Ascending aorta (tissue), 2 donors: ENCODE data around the gene BEST1. TPM values are rescaled to one million over a fixed set of nuclear protein-coding genes. Genes with fewer than 3 reads are reported as not detected.

Source experiments
- DNase-seq, 2 donors: peaks; one replicate each; pipeline ENCODE4 v3.0.0-alpha.2; 2019; ENCODE audit warnings: low spot score in 2 of 2
- H3K27ac ChIP-seq, 2 donors: fragments of 200-600 bp; sonication (generic); one replicate each; pipeline ENCODE4 v1.5.1; 2016 to 2017; ENCODE audit warnings: mild to moderate bottlenecking in 1 of 2
- H3K27me3 ChIP-seq: fragments of 200-600 bp; sonication (generic); one replicate; pipeline ENCODE4 v1.5.1; 2017
- H3K36me3 ChIP-seq, 2 donors: fragments of 200-600 bp; sonication (generic); one replicate each; pipeline ENCODE4 v1.5.1; 2016
- H3K4me1 ChIP-seq, 2 donors: fragments of 200-600 bp; sonication (generic); one replicate each; pipeline ENCODE4 v1.5.1; 2016 to 2017; ENCODE audit warnings: mild to moderate bottlenecking in 1 of 2
- H3K4me3 ChIP-seq, 2 donors: fragments of 200-600 bp; sonication (generic); one replicate each; pipeline ENCODE4 v1.5.1; 2016 to 2017; ENCODE audit warnings: mild to moderate bottlenecking in 1 of 2
- H3K9me3 ChIP-seq, 2 donors: fragments of 200-600 bp; sonication (generic); one replicate each; pipeline ENCODE4 v1.5.1; 2016
- intact Hi-C: fragments of 100-400 bp; cut with DNase I; formaldehyde crosslinking; loops from one replicate; pipeline ENCODE4 v1.15.1; 2023
- total RNA-seq: library from RNA; depleted of rRNA; stranded (reverse); fragments of >200 nt; gene quantifications from one replicate; pipeline ENCODE4 v1.1.0, GENCODE V29; 2016
- TF ChIP-seq, protein P1 (sequence below), 3 experiments: fragments of 200-600 bp in 2 of 3; fragments of 450-650 bp in 1 of 3; sonication (generic) in 2 of 3; IDR thresholded peaks; one replicate each; pipeline ENCODE4 v1.5.1; 2016 to 2019; ENCODE audit warnings: antibody characterized with exemption in 3 of 3, mild to moderate bottlenecking in 1 of 3, moderate library complexity in 1 of 3

The BEST1 gene
- total RNA-seq, 1 donor from 2014 or later: 30.9 TPM

DNA sequence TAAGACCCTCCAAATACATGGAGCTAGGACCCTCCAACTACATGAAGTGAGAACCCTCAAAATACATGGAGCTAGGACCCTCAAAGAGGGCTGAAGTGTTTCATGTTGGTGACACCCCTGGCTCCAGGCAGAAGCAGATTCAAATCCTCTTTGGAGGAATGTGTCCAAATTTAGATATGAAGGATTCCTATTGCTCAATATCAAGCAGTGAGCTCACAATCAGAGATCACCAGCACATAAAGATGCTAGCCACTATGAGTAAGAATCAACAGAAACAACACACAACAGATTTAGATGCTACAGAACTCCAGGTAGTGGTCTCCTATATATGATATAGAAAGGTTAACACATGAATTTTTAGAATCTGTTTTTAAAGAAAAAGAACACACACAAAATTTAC is 21.5 kb upstream of the BEST1 start:
- no peaks in the 10 kb centered on the region for H3K9me3 ChIP-seq
- no peak overlapping the region for H3K4me3 ChIP-seq
- H3K36me3 ChIP-seq: no peaks in the 10 kb centered on the region
- H3K27me3 ChIP-seq: no peaks in the 10 kb centered on the region
- no peak for DNase-seq
- TF ChIP-seq, protein P1, sequence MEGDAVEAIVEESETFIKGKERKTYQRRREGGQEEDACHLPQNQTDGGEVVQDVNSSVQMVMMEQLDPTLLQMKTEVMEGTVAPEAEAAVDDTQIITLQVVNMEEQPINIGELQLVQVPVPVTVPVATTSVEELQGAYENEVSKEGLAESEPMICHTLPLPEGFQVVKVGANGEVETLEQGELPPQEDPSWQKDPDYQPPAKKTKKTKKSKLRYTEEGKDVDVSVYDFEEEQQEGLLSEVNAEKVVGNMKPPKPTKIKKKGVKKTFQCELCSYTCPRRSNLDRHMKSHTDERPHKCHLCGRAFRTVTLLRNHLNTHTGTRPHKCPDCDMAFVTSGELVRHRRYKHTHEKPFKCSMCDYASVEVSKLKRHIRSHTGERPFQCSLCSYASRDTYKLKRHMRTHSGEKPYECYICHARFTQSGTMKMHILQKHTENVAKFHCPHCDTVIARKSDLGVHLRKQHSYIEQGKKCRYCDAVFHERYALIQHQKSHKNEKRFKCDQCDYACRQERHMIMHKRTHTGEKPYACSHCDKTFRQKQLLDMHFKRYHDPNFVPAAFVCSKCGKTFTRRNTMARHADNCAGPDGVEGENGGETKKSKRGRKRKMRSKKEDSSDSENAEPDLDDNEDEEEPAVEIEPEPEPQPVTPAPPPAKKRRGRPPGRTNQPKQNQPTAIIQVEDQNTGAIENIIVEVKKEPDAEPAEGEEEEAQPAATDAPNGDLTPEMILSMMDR (IDR thresholded peaks at IDR 0.05): no peak
- no peak overlapping the region for H3K27ac ChIP-seq
- H3K4me1 ChIP-seq: no peaks in the 10 kb centered on the region
- intact Hi-C loops: no loop called here

DNA sequence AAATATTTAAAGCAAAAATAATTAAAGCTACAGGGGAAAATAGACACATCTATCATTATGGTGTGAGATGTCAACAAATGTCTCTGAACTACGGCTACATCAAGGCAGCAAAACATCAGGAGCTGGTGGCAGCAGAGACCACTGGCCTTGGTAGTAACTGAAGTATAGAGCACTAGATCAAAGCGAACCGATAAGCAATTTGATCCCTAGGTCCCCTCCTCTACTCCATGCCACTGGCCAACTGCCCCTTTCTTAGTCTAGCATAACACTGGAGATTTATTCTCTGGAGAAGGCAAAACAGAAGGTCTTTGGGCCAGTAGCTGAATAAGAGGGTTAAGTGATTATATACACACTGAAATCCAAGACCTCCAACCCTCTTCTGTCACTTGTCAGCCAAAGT is 19.2 kb upstream of the BEST1 start:
- Histone ChIP-seq H3K36me3 (no peaks in the 10 kb centered on the region), H3K27ac (no peak overlapping the region), H3K4me3 (no peak overlapping the region), H3K4me1 (no peaks in the 10 kb centered on the region), H3K9me3 (no peaks in the 10 kb centered on the region), H3K27me3 (no peaks in the 10 kb centered on the region)
- TF ChIP-seq, protein P1 (IDR thresholded peaks at IDR 0.05): no peak
- intact Hi-C loops: no loop called here
- no peak for DNase-seq

DNA sequence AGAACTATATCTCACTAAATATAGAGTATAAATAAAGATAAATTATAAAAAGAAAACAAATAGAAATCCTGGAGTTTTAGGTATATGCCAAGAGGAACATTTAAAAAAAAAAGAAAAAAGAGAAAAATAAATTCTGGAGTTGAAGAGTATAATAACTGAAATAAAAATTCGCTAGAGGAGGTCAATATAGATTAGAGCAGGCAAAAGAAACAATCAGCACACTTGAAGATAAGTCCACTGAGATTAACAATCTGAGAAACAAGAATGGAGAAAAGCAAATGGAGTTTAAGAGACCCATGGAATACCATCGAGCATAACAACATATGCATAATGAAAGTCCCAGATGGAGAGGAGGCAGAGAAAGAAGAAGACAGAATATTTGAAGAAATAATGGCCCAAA is 14.3 kb upstream of the BEST1 start:
- no peak overlapping the region for H3K27ac ChIP-seq
- H3K4me1 ChIP-seq: no peaks in the 10 kb centered on the region
- intact Hi-C loops: no loop called here

DNA sequence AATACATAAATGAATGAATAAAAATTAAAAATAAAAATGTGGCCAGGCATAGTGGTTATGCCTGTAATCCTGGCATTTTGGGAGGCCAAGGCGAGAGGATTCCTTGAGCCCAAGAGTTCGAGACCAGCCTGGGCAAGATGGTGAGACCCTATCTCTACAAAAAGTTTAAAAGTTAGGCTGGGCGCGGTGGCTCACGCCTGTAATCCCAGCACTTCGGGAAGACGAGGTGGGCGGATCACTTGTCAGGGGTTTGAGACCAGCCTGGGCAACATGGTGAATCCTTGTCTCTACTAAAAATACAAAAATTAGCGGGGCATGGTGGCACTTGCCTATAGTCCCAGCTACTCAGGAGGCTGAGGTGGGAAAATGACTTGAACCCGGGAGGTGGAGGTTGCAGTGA is 9.7 kb upstream of the BEST1 start:
- peak in 1 of 2 donors; percentile 31 for DNase-seq
- no peaks in the 10 kb centered on the region for H3K36me3 ChIP-seq
- H3K9me3 ChIP-seq: peaks cover 0 to 8% of the 10 kb centered on the region in 2 donors
- intact Hi-C loops: no loop called here
- TF ChIP-seq, protein P1 (IDR thresholded peaks at IDR 0.05): no peak
- H3K4me3 ChIP-seq: no peak overlapping the region
- no peaks in the 10 kb centered on the region for H3K27me3 ChIP-seq
- H3K27ac ChIP-seq: no peak overlapping the region
- H3K4me1 ChIP-seq: no peaks in the 10 kb centered on the region

More for the DNA sequence above, 14.3 kb upstream of the BEST1 start:
- peaks cover 0 to 8% of the 10 kb centered on the region in 2 donors for H3K9me3 ChIP-seq
- TF ChIP-seq, protein P1 (IDR thresholded peaks at IDR 0.05): no peak
- H3K4me3 ChIP-seq: no peak overlapping the region
- no peaks in the 10 kb centered on the region for H3K36me3 ChIP-seq
- no peaks in the 10 kb centered on the region for H3K27me3 ChIP-seq
- no peak for DNase-seq

DNA sequence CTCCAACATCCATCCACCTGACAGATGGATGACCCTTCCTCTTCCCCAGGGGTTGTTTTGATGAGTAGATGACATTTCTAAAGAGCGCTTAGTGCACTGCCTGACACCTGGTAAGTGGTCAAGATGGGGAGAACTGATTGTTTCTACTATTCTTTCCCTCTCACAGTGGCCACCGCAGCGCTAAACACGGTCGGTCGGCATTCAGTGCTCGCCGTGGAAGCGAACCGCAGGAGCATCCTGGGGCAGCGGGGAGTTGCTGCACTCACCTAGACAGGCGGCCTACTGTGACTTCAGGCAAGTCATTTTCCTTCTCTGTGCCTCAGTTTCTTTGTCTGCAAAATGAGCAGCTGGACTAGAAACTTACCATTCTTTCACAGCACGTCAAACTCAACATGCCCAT is 5.0 kb upstream of the BEST1 start:
- H3K36me3 ChIP-seq: no peaks in the 10 kb centered on the region
- H3K27ac ChIP-seq: no peak overlapping the region
- intact Hi-C loops: no loop called here
- no peak overlapping the region for H3K4me3 ChIP-seq
- peaks cover 3 to 11% of the 10 kb centered on the region in 2 donors for H3K4me1 ChIP-seq
- H3K9me3 ChIP-seq: no peaks in the 10 kb centered on the region
- peak in 1 of 2 donors; percentile 52 for DNase-seq
- no peaks in the 10 kb centered on the region for H3K27me3 ChIP-seq
- TF ChIP-seq, protein P1 (IDR thresholded peaks at IDR 0.05): no peak

DNA sequence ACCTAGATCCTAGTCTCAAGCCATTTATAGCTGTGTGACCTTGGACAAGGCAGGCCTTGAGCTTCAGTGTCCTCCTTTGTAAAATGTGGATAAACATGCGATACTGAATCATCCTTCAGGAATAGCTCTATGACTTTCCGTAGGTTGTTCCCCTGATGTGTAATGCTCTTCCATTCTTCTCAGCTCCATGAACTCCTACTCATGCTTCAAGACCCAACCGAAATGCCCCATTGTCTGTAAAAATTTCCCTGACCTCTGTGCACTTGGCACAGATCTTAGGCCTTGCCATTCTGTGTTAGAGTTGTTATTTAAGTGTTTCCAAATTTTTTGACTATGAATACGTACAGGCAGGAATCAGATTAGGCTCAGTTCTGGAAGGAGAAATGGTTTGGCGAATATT is 3.3 kb upstream of the BEST1 start:
- H3K27me3 ChIP-seq: no peaks in the 10 kb centered on the region
- no peaks in the 10 kb centered on the region for H3K9me3 ChIP-seq
- H3K4me3 ChIP-seq: no peak overlapping the region
- intact Hi-C loops: loop anchor here (1.0 to 2.0 kb wide), 5 partner anchors 30 to 162 kb away; partner anchors contain the start of gene RAB3IL1
- TF ChIP-seq, protein P1 (IDR thresholded peaks at IDR 0.05): no peak
- H3K4me1 ChIP-seq: peaks cover 3 to 11% of the 10 kb centered on the region in 2 donors
- H3K36me3 ChIP-seq: no peaks in the 10 kb centered on the region
- no peak overlapping the region for H3K27ac ChIP-seq
- DNase-seq: peak in 1 of 2 donors; percentile 15
